ENCODE results near the gene AOC2. TPM values are rescaled to one million over a fixed set of nuclear protein-coding genes. Genes with fewer than 3 reads are reported as not detected.

Gene AOC2
- total and polyA plus RNA-seq, 4 donors = 0.17 to 2.4 (median 0.41) TPM

DNA sequence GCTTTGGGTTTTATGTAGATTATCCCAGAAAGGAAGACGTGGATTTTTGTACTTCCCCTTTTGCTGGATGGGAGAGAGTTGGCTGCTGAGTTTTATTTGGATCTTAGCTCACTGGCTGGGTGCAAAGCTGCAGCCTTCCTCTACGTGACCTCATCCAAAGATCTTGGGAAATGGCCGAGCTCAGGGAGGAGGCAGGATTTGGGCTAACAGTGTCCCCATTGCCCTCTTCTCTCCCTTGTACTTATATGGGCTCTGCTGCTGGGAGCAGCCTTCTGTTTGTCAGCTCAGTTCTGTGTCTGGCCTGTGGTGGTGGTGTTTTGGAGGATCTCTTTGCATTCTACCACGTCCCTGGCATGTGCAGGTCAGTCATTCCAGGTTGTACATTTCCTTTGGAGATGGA is 8.6 kb downstream of the AOC2 start (continued):
- TF ChIP-seq, protein P1, sequence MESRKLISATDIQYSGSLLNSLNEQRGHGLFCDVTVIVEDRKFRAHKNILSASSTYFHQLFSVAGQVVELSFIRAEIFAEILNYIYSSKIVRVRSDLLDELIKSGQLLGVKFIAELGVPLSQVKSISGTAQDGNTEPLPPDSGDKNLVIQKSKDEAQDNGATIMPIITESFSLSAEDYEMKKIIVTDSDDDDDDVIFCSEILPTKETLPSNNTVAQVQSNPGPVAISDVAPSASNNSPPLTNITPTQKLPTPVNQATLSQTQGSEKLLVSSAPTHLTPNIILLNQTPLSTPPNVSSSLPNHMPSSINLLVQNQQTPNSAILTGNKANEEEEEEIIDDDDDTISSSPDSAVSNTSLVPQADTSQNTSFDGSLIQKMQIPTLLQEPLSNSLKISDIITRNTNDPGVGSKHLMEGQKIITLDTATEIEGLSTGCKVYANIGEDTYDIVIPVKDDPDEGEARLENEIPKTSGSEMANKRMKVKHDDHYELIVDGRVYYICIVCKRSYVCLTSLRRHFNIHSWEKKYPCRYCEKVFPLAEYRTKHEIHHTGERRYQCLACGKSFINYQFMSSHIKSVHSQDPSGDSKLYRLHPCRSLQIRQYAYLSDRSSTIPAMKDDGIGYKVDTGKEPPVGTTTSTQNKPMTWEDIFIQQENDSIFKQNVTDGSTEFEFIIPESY (IDR thresholded peaks at IDR 0.05) = no peak

- Histone ChIP-seq H3K9ac (ENCODE audit: low read depth in 1 of 2, low read length in 2 of 2) (no peak overlapping the region), H3K4me3 (ENCODE audit: low read depth in 1 of 3, low read length in 3 of 3) (peak overlapping the region in 1 of 3 donors; percentile 1), H3K36me3 (ENCODE audit: control insufficient read depth in 4 of 4, insufficient read depth in 3 of 4, low read depth in 1 of 4, low read length in 3 of 4) (no peaks in the 10 kb centered on the region), H3K27me3 (ENCODE audit: control insufficient read depth in 4 of 4, insufficient read depth in 4 of 4, low read length in 3 of 4) (no peaks in the 10 kb centered on the region), H3K9me3 (ENCODE audit: control insufficient read depth in 4 of 4, low read length in 3 of 4) (no peaks in the 10 kb centered on the region), H3K27ac (ENCODE audit: low read depth in 1 of 2, low read length in 2 of 2) (no peak overlapping the region), H3K4me1 (ENCODE audit: control insufficient read depth in 4 of 4, insufficient read depth in 4 of 4, low read length in 3 of 4) (peaks cover 0 to 28% (median 25%) of the 10 kb centered on the region in 4 donors)
- DNase-seq (ENCODE audit: low spot score) = no peak
- WGBS = 76% methylated on average over 5 of the region's 5 CpGs
- TF ChIP-seq NR2F2 (IDR thresholded peaks at IDR 0.05) (no peak), REST (IDR thresholded peaks at IDR 0.05) (no peak), SP1 (IDR thresholded peaks at IDR 0.05) (no peak), YY1 (IDR thresholded peaks at IDR 0.05) (no peak), FOXA1 (IDR thresholded peaks at IDR 0.05) (no peak), FOXA2 (IDR thresholded peaks at IDR 0.05) (no peak), RXRA (IDR thresholded peaks at IDR 0.05) (no peak), GABPA (IDR thresholded peaks at IDR 0.05 in 1 of 2, conservative IDR thresholded peaks at IDR 0.05 in 1 of 2) (no peak), JUND (IDR thresholded peaks at IDR 0.05) (no peak), TAF1 (conservative IDR thresholded peaks at IDR 0.05) (no peak), HNF4G (IDR thresholded peaks at IDR 0.05) (no peak), EGR1 (IDR thresholded peaks at IDR 0.05; ENCODE audit: low read depth in 2 of 2) (no peak), HNF4A (conservative IDR thresholded peaks at IDR 0.05) (no peak), RAD21 (IDR thresholded peaks at IDR 0.05) (no peak)
- TF ChIP-seq, protein P1 (IDR thresholded peaks at IDR 0.05) = no peak
- TF ChIP-seq, protein P2, sequence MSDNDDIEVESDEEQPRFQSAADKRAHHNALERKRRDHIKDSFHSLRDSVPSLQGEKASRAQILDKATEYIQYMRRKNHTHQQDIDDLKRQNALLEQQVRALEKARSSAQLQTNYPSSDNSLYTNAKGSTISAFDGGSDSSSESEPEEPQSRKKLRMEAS (IDR thresholded peaks at IDR 0.05) = no peak
- TF ChIP-seq, protein P3, sequence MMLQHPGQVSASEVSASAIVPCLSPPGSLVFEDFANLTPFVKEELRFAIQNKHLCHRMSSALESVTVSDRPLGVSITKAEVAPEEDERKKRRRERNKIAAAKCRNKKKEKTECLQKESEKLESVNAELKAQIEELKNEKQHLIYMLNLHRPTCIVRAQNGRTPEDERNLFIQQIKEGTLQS (IDR thresholded peaks at IDR 0.05) = no peak
Measured at GRCh38 chr17:42853597-42853967, 9.2 kb downstream of the AOC2 start.

Measured in liver (tissue), 9 donors.